ENCODE measurements around the gene SOHLH1. TPM values are rescaled to one million over a fixed set of nuclear protein-coding genes. Genes with fewer than 3 reads are reported as not detected.

Gene SOHLH1
- total RNA-seq, 4 donors from 2014 or later = not detected

DNA sequence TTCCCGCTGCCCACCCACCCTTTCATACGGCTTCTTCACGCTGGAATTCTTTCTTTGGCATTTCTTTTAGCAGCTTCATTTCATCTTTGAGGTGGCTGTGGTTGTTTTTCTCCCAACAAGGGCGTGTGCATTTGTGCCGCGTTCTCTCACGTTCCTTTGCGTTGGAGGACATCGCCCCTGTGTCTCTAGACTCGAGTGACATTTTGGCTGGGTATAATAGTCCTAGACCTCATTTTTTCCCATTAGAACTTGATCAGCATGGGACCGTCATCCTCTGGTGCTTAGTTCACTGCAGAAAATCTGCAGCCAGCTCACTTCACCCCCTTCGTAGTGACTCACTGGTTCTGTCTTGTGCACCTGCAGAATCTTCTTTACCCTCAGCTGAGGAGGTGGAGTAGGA is 32.2 kb upstream of the SOHLH1 start:
- no peak for TF ChIP-seq POLR2A (IDR thresholded peaks at IDR 0.05)
- TF ChIP-seq, protein P1, sequence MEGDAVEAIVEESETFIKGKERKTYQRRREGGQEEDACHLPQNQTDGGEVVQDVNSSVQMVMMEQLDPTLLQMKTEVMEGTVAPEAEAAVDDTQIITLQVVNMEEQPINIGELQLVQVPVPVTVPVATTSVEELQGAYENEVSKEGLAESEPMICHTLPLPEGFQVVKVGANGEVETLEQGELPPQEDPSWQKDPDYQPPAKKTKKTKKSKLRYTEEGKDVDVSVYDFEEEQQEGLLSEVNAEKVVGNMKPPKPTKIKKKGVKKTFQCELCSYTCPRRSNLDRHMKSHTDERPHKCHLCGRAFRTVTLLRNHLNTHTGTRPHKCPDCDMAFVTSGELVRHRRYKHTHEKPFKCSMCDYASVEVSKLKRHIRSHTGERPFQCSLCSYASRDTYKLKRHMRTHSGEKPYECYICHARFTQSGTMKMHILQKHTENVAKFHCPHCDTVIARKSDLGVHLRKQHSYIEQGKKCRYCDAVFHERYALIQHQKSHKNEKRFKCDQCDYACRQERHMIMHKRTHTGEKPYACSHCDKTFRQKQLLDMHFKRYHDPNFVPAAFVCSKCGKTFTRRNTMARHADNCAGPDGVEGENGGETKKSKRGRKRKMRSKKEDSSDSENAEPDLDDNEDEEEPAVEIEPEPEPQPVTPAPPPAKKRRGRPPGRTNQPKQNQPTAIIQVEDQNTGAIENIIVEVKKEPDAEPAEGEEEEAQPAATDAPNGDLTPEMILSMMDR (IDR thresholded peaks at IDR 0.05) = no peak
- no peaks in the 10 kb centered on the region for H3K4me1 ChIP-seq
- no peak for DNase-seq
- WGBS, 2 donors = 94 to 97% methylated on average over 12 of the region's 12 CpGs
- H3K27ac ChIP-seq = no peak overlapping the region
- no peaks in the 10 kb centered on the region for H3K9me3 ChIP-seq
- H3K36me3 ChIP-seq = no peaks in the 10 kb centered on the region
- no peaks in the 10 kb centered on the region for H3K27me3 ChIP-seq
- intact Hi-C loops (cut with DNase I) = no loop called here
- no peak overlapping the region for H3K4me3 ChIP-seq (replicated peaks in 1 of 3)

DNA sequence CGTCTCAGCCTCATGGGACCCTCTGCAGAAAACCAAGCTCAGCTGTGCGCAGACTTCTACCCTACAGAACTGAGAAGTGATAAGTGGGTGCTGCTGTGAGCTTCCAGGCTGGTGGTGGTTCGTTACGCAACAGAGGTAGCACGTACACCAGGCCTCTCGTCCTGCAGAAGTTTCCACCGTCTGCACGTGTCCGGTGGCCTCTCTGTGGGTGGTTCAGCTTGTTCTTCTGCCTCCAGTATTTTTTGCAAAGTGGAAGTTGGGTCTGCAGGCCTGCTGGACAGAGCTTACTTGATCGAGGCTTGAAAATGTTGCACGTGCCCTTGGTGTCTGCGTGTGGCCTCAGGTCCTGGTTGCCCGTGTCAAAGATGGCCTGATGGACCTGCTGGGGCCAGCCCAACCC is 30.2 kb upstream of the SOHLH1 start:
- intact Hi-C loops (cut with DNase I) = no loop called here
- DNase-seq = no peak
- Histone ChIP-seq H3K36me3 (no peaks in the 10 kb centered on the region), H3K4me3 (replicated peaks in 1 of 3) (no peak overlapping the region), H3K9me3 (no peaks in the 10 kb centered on the region), H3K27ac (no peak overlapping the region), H3K27me3 (no peaks in the 10 kb centered on the region), H3K4me1 (no peaks in the 10 kb centered on the region)
- WGBS, 2 donors = 80 to 86% methylated on average over 7 to 13 of the region's 13 CpGs
- no peak for TF ChIP-seq POLR2A (IDR thresholded peaks at IDR 0.05)

DNA sequence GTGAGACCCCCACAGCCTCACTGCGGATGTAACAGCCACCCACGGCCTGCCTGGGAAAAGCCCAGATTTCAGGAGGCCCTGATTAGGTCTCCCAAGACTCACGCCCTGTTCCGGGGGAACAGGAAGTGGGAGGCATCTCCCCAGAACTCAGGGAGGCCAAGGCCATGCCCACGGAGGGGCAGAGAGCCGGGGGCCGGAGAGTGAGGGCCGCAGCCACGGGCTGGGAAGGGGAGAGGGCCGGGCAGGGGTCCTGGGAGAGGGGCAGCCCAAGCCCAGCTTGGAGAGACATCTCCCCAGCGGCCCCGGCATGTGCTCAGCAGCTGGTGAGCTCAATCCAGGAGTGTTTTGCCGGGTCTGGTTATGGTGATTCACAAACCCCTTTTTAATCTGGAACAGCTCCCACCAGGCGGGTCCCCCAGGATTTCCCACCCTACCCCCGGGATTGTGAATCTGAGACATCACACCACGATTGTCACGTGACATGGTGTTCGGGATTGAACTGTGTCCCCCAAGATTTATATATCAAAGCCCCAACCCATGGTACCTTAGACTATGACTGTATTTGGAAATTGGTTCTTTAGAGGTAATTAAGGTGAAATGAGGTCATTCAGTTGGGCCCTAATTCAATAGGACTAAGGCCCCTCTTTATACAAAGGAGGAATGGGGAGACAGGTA is 29.3 kb upstream of the SOHLH1 start:
- Histone ChIP-seq H3K9me3 (no peaks in the 10 kb centered on the region), H3K36me3 (no peaks in the 10 kb centered on the region), H3K27ac (no peak overlapping the region), H3K4me1 (no peaks in the 10 kb centered on the region), H3K4me3 (replicated peaks in 1 of 3) (no peak overlapping the region), H3K27me3 (no peaks in the 10 kb centered on the region)
- no peak for TF ChIP-seq POLR2A (IDR thresholded peaks at IDR 0.05)
- TF ChIP-seq, protein P1 (IDR thresholded peaks at IDR 0.05) = no peak
- 75 to 78% methylated on average over 15 to 18 of the region's 18 CpGs for WGBS, 2 donors
- intact Hi-C loops (cut with DNase I) = no loop called here
- DNase-seq = no peak

DNA sequence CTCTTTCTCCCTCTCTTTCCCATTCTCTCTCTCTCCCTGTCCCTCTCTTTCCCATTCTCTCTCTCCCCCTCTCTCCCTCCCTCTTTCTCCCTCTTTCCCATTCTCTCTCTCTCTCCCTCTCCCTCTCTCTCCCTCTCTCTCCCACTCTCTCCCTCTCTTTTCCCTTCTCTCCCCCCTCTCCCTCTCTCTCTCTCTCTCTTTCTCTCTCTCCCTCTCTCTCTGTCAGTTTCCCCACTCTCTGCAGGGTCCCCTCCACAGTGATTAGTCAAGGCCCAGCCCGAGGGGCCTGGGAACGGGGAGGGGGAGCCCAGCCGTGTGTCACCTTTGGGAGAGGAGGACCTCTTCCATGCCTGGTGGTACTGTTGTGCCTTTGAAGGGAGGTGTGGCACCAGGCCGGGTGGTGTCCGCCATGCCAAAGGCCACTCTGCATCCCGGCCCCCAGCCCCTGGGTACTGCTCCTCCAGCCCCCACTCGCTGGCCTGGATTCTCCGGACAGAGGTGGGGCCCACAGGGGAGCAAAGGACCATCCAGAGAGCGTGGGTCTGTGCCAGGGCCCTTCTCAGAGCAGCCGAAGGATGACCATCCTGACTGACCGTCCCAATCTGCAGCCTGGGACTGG is 28.1 kb upstream of the SOHLH1 start:
- 34 to 38% methylated on average over 11 of the region's 11 CpGs for WGBS, 2 donors
- TF ChIP-seq POLR2A (IDR thresholded peaks at IDR 0.05) = no peak
- TF ChIP-seq, protein P1 (IDR thresholded peaks at IDR 0.05) = no peak
- Histone ChIP-seq H3K27me3 (no peaks in the 10 kb centered on the region), H3K4me3 (replicated peaks in 1 of 3) (no peak overlapping the region), H3K4me1 (no peaks in the 10 kb centered on the region), H3K27ac (no peak overlapping the region), H3K36me3 (no peaks in the 10 kb centered on the region), H3K9me3 (no peaks in the 10 kb centered on the region)
- intact Hi-C loops (cut with DNase I) = no loop called here
- DNase-seq = no peak

DNA sequence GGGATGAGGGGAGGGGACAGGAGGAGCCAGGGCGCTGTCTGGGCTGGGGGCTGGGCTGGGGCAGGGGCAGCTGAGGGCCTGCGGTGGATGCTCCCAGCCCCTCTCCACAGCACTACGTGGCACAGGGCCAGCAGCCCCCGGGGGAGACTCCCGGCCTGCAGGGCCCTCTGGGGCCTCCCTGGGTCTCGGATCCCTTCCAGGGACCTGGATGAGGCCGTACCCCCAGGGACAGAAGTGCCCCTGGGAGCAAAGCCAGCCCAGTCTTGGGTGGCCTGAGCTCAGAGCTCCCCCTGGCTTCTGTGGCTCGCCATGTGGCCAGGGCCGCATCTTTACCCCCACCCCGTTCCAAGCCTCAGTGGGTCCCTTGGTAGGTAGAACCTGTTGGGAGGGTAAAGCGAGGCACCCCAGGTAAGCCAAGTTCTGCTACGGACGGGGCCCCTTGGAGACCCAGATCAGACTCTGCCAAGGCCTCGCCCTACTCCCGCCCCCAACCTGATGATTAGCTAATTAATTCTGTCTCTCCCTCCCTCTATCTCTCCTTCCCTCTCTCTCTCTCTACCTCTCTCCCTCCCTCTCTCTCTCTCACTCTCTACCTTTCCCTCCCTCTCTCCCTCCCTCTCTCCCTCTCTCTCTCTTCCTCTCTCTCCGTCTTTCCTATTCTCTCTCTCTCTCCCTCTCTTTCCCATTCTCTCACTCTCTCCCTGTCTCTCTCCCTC is 27.0 kb upstream of the SOHLH1 start:
- H3K9me3 ChIP-seq = no peaks in the 10 kb centered on the region
- no peak for DNase-seq
- H3K36me3 ChIP-seq = no peaks in the 10 kb centered on the region
- H3K27me3 ChIP-seq = no peaks in the 10 kb centered on the region
- intact Hi-C loops (cut with DNase I) = no loop called here
- H3K4me1 ChIP-seq = no peaks in the 10 kb centered on the region
- H3K4me3 ChIP-seq (replicated peaks in 1 of 3) = no peak overlapping the region
- no peak overlapping the region for H3K27ac ChIP-seq
- TF ChIP-seq, protein P1 (IDR thresholded peaks at IDR 0.05) = no peak
- TF ChIP-seq POLR2A (IDR thresholded peaks at IDR 0.05) = no peak
- WGBS, 2 donors = 56 to 79% methylated on average over 7 to 11 of the region's 16 CpGs
